Measurements from ENCODE around the gene NUCB1.
"Not testable (repeated sequence)": the region's sequence is repeated elsewhere in the genome, so short reads cannot be mapped to it uniquely, and the experiment has no call there.

Gene NUCB1

GRCh38 chr19:48905664-48906063 lies 5.6 kb downstream of the NUCB1 start:
- no peak overlapping the region for H3K27ac ChIP-seq (replicated peaks; ENCODE audit: low read length)
- no peak overlapping the region for H3K18ac ChIP-seq (ENCODE audit: low read length)
- H3K9me3 ChIP-seq (replicated peaks in 1 of 2; ENCODE audit: control insufficient read depth in 2 of 2, insufficient read depth in 1 of 2, low read depth in 1 of 2, low read length in 2 of 2) = no peaks in the 10 kb centered on the region
- H4K91ac ChIP-seq (ENCODE audit: low read depth, low read length, poor library complexity) = no peak overlapping the region
- no peak overlapping the region for H3K4me2 ChIP-seq (ENCODE audit: insufficient read depth, low read length, poor library complexity, severe bottlenecking)
- H3K36me3 ChIP-seq (replicated peaks in 1 of 2; ENCODE audit: control insufficient read depth in 2 of 2, insufficient read depth in 2 of 2, low read length in 2 of 2) = peaks cover 24 to 70% of the 10 kb centered on the region in 2 donors
- H3K4ac ChIP-seq (ENCODE audit: low read length) = no peak overlapping the region
- no peak overlapping the region for H2BK12ac ChIP-seq (ENCODE audit: low read length)
- H2AFZ ChIP-seq (ENCODE audit: low read length) = no peak overlapping the region
- H2BK15ac ChIP-seq (ENCODE audit: low read length) = no peak overlapping the region
- no peak overlapping the region for H2AK5ac ChIP-seq (ENCODE audit: low read depth, low read length)
- H4K8ac ChIP-seq (ENCODE audit: low read depth, low read length) = no peak overlapping the region
- H3K9ac ChIP-seq (ENCODE audit: low read depth, low read length, poor library complexity) = no peak overlapping the region
- H2BK120ac ChIP-seq (ENCODE audit: low read depth, low read length) = no peak overlapping the region
- H3K4me3 ChIP-seq (ENCODE audit: low read length in 2 of 2) = no peak overlapping the region
- H2BK5ac ChIP-seq (ENCODE audit: low read length) = no peak overlapping the region
- peaks cover 5 to 6% of the 10 kb centered on the region in 2 donors for H3K4me1 ChIP-seq (ENCODE audit: control insufficient read depth in 2 of 2, insufficient read depth in 1 of 2, low read depth in 1 of 2, low read length in 2 of 2)
- no peak overlapping the region for H3K14ac ChIP-seq (ENCODE audit: low read length)
- WGBS, 2 donors (ENCODE audit: extremely low coverage in 2 of 2, insufficient read length in 2 of 2, insufficient replicate concordance in 1 of 2) = no CpG with 5 or more reads among the region's 14 CpGs
- H3K27me3 ChIP-seq (ENCODE audit: control insufficient read depth in 3 of 3, insufficient read depth in 3 of 3, low read depth in 1 of 3, low read length in 3 of 3) = no peaks in the 10 kb centered on the region
- DNase-seq (ENCODE audit: low spot score) = no peak
- H3K79me1 ChIP-seq (ENCODE audit: low read depth, low read length) = peaks cover 3% of the 10 kb centered on the region
- H3K23ac ChIP-seq (ENCODE audit: low read depth, low read length, poor library complexity) = no peak overlapping the region

DNA sequence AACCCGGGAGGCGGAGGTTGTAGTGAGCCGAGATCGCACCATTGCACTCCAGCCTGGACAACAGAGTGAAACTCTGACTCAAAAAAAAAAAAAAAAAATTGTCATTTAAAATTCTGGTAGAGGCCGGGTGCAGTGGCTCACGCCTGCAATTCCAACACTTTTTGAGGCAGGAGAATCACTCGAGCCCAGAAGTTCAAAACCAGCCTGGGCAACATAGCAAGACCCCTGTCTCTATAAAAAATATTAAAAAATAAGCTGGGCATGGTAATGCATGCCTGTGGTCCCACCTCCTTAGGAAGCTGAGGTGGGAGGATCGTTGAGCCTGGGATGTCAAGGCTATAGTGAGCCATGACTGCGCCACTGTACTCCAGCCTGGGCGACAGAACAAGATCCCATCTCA lies 6.2 kb downstream of the NUCB1 start:
- Histone ChIP-seq H3K27ac (replicated peaks; ENCODE audit: low read length) (no peak overlapping the region), H3K4ac (ENCODE audit: low read length) (no peak overlapping the region), H3K9me3 (replicated peaks in 1 of 2; ENCODE audit: control insufficient read depth in 2 of 2, insufficient read depth in 1 of 2, low read depth in 1 of 2, low read length in 2 of 2) (peaks cover 0 to 2% of the 10 kb centered on the region in 2 donors), H4K91ac (ENCODE audit: low read depth, low read length, poor library complexity) (no peak overlapping the region), H3K9ac (ENCODE audit: low read depth, low read length, poor library complexity) (no peak overlapping the region), H2BK120ac (ENCODE audit: low read depth, low read length) (no peak overlapping the region), H3K4me3 (ENCODE audit: low read length in 2 of 2) (no peak overlapping the region), H3K27me3 (ENCODE audit: control insufficient read depth in 3 of 3, insufficient read depth in 3 of 3, low read depth in 1 of 3, low read length in 3 of 3) (no peaks in the 10 kb centered on the region), H3K18ac (ENCODE audit: low read length) (no peak overlapping the region), H3K4me2 (ENCODE audit: insufficient read depth, low read length, poor library complexity, severe bottlenecking) (no peak overlapping the region), H2AFZ (ENCODE audit: low read length) (no peak overlapping the region), H3K14ac (ENCODE audit: low read length) (no peak overlapping the region), H2BK15ac (ENCODE audit: low read length) (no peak overlapping the region), H3K23ac (ENCODE audit: low read depth, low read length, poor library complexity) (no peak overlapping the region), H2BK12ac (ENCODE audit: low read length) (no peak overlapping the region), H2AK5ac (ENCODE audit: low read depth, low read length) (no peak overlapping the region), H3K36me3 (replicated peaks in 1 of 2; ENCODE audit: control insufficient read depth in 2 of 2, insufficient read depth in 2 of 2, low read length in 2 of 2) (peaks cover 29 to 76% of the 10 kb centered on the region in 2 donors), H4K8ac (ENCODE audit: low read depth, low read length) (no peak overlapping the region), H3K4me1 (ENCODE audit: control insufficient read depth in 2 of 2, insufficient read depth in 1 of 2, low read depth in 1 of 2, low read length in 2 of 2) (no peaks in the 10 kb centered on the region), H2BK5ac (ENCODE audit: low read length) (no peak overlapping the region), H3K79me1 (ENCODE audit: low read depth, low read length) (peaks cover 3% of the 10 kb centered on the region)
- DNase-seq (ENCODE audit: low spot score) = no peak
- no CpG with 5 or more reads among the region's 10 CpGs for WGBS, 2 donors (ENCODE audit: extremely low coverage in 2 of 2, insufficient read length in 2 of 2, insufficient replicate concordance in 1 of 2)

GRCh38 chr19:48907671-48908070 lies 7.6 kb downstream of the NUCB1 start:
- H3K27ac ChIP-seq (replicated peaks; ENCODE audit: low read length) = no peak overlapping the region
- peaks cover 33 to 78% of the 10 kb centered on the region in 2 donors for H3K36me3 ChIP-seq (replicated peaks in 1 of 2; ENCODE audit: control insufficient read depth in 2 of 2, insufficient read depth in 2 of 2, low read length in 2 of 2)
- no peak for DNase-seq (ENCODE audit: low spot score)
- no peak overlapping the region for H2BK12ac ChIP-seq (ENCODE audit: low read length)
- no peaks in the 10 kb centered on the region for H3K27me3 ChIP-seq (ENCODE audit: control insufficient read depth in 3 of 3, insufficient read depth in 3 of 3, low read depth in 1 of 3, low read length in 3 of 3)
- no peak overlapping the region for H3K4me2 ChIP-seq (ENCODE audit: insufficient read depth, low read length, poor library complexity, severe bottlenecking)
- no peak overlapping the region for H4K91ac ChIP-seq (ENCODE audit: low read depth, low read length, poor library complexity)
- no peak overlapping the region for H3K14ac ChIP-seq (ENCODE audit: low read length)
- H2BK5ac ChIP-seq (ENCODE audit: low read length) = peak overlapping the region; percentile 53
- H3K18ac ChIP-seq (ENCODE audit: low read length) = no peak overlapping the region
- H4K8ac ChIP-seq (ENCODE audit: low read depth, low read length) = no peak overlapping the region
- H2AK5ac ChIP-seq (ENCODE audit: low read depth, low read length) = no peak overlapping the region
- peak overlapping the region; percentile 55 for H3K23ac ChIP-seq (ENCODE audit: low read depth, low read length, poor library complexity)
- no peak overlapping the region for H3K9ac ChIP-seq (ENCODE audit: low read depth, low read length, poor library complexity)
- H3K4ac ChIP-seq (ENCODE audit: low read length) = no peak overlapping the region
- H3K4me3 ChIP-seq (ENCODE audit: low read length in 2 of 2) = no peak overlapping the region
- peaks cover 0 to 2% of the 10 kb centered on the region in 2 donors for H3K9me3 ChIP-seq (replicated peaks in 1 of 2; ENCODE audit: control insufficient read depth in 2 of 2, insufficient read depth in 1 of 2, low read depth in 1 of 2, low read length in 2 of 2)
- H3K4me1 ChIP-seq (ENCODE audit: control insufficient read depth in 2 of 2, insufficient read depth in 1 of 2, low read depth in 1 of 2, low read length in 2 of 2) = no peaks in the 10 kb centered on the region
- H2BK15ac ChIP-seq (ENCODE audit: low read length) = no peak overlapping the region
- H2AFZ ChIP-seq (ENCODE audit: low read length) = no peak overlapping the region
- no CpG with 5 or more reads among the region's 14 CpGs for WGBS, 2 donors (ENCODE audit: extremely low coverage in 2 of 2, insufficient read length in 2 of 2, insufficient replicate concordance in 1 of 2)
- H2BK120ac ChIP-seq (ENCODE audit: low read depth, low read length) = no peak overlapping the region
- peaks cover 3% of the 10 kb centered on the region for H3K79me1 ChIP-seq (ENCODE audit: low read depth, low read length)

DNA sequence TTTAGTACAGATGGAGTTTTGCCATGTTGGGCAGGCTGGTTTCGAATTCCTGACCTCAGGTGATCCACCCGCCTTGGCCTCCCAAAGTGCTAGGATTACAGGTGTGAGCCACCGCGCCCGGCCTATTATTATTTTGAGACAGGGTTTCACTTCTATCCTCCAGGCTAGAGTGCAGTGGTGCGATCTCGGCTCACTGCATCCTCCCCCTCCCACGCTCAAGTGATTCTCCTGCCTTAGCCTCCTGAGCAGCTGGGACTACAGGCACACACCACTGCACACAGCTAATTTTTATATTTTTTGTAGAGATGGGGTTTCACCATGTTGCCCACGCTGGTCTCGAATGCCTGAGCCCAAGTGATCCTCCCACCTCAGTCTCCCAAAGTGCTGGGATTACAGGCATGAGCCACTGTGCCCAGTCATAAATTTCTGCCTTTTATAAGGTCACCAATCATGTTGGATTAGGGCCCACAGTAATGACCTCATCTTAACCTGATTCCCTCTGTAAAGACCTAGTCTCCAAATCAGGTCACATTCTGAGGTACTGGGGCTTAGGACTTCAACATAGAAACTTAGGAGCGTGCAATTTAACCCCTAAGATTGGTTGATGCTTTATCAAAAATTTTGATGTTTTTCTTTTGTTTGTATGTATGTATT lies 9.4 kb downstream of the NUCB1 start:
- not testable (repeated sequence) for H3K27me3 ChIP-seq (ENCODE audit: control insufficient read depth in 3 of 3, insufficient read depth in 3 of 3, low read depth in 1 of 3, low read length in 3 of 3); DNase-seq (ENCODE audit: low spot score); H3K9ac ChIP-seq (ENCODE audit: low read depth, low read length, poor library complexity); H3K18ac ChIP-seq (ENCODE audit: low read length); H4K91ac ChIP-seq (ENCODE audit: low read depth, low read length, poor library complexity); H3K4ac ChIP-seq (ENCODE audit: low read length); H3K14ac ChIP-seq (ENCODE audit: low read length); H2BK120ac ChIP-seq (ENCODE audit: low read depth, low read length); H2BK12ac ChIP-seq (ENCODE audit: low read length); H2AFZ ChIP-seq (ENCODE audit: low read length); H3K79me1 ChIP-seq (ENCODE audit: low read depth, low read length); H4K8ac ChIP-seq (ENCODE audit: low read depth, low read length); H3K9me3 ChIP-seq (replicated peaks in 1 of 2; ENCODE audit: control insufficient read depth in 2 of 2, insufficient read depth in 1 of 2, low read depth in 1 of 2, low read length in 2 of 2); H2AK5ac ChIP-seq (ENCODE audit: low read depth, low read length); H3K4me2 ChIP-seq (ENCODE audit: insufficient read depth, low read length, poor library complexity, severe bottlenecking); H3K4me3 ChIP-seq (ENCODE audit: low read length in 2 of 2); H3K23ac ChIP-seq (ENCODE audit: low read depth, low read length, poor library complexity); H3K27ac ChIP-seq (replicated peaks; ENCODE audit: low read length); H2BK15ac ChIP-seq (ENCODE audit: low read length); H2BK5ac ChIP-seq (ENCODE audit: low read length); H3K4me1 ChIP-seq (ENCODE audit: control insufficient read depth in 2 of 2, insufficient read depth in 1 of 2, low read depth in 1 of 2, low read length in 2 of 2)
- no CpG with 5 or more reads among the region's 11 CpGs for WGBS, 2 donors (ENCODE audit: extremely low coverage in 2 of 2, insufficient read length in 2 of 2, insufficient replicate concordance in 1 of 2)
- H3K36me3 ChIP-seq (replicated peaks in 1 of 2; ENCODE audit: control insufficient read depth in 2 of 2, insufficient read depth in 2 of 2, low read length in 2 of 2) = peaks cover 49 to 89% of the 10 kb centered on the region in 2 donors
